HG02798 (cell line): Measurements from ENCODE around the gene THRB.
A peak's percentile ranks its signal among the peaks of the same experiment; 100 is the strongest.
"Not testable (repeated sequence)": the region's sequence is repeated elsewhere in the genome, so short reads cannot be mapped to it uniquely, and the experiment has no call there.

Experiments used
- ATAC-seq: cut with Tn5 transposase; IDR thresholded peaks from one replicate; pipeline ENCODE4 v1.9.1; 2021; ENCODE audit warnings: mild to moderate bottlenecking; ENCODE audit not compliant: unreplicated experiment, poor library complexity

Gene THRB

GRCh38 chr3:24137958-24138875 is 356.4 kb downstream of the THRB start:
- ATAC-seq: no peak

- ATAC-seq: no peak
Observed at GRCh38 chr3:24137334-24137733, 357.3 kb downstream of the THRB start.

- no peak for ATAC-seq
Observed at GRCh38 chr3:24136624-24137310, 357.9 kb downstream of the THRB start.

GRCh38 chr3:24135280-24135679 is 359.4 kb downstream of the THRB start:
- ATAC-seq: no peak

GRCh38 chr3:24133942-24134341 is 360.7 kb downstream of the THRB start:
- ATAC-seq: no peak

DNA sequence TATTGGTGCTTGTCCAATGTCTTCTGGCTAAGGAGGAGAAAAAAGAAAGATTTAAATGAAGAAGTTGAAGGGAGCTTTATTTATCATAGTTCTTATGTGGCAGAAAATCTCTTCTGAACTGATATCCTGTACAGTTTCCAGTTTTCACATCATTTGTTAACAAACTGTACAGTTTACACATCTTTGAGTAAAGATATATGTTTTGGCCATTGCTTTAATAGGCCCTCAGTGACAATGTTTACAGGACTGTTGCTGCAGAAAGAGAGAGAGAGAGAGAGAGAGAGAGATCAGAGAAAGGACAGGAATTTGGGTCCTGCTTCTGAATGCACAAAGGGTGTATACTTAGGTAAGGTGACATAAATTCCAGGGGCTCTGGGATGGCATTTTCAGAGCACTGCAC is 361.2 kb downstream of the THRB start:
- no peak for ATAC-seq

DNA sequence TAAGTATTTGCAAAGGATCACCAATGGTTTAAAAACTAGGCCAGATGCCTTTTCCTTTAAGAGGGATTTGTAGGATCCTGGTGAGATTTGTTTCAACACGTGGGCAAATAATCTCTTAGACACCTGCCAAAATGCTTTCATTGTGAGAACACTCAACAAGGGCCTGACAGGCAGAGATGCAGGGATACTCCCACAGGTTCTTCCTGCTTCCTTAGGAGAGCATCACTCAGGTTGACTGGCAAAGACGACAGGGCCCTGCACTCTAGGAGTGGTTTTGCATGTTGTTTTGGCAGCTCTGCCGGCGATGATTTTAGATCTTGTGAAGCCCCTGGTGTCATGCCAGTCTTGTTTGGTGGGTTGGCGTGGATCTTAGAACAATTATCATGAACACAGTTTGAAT is 365.1 kb downstream of the THRB start:
- ATAC-seq: no peak

DNA sequence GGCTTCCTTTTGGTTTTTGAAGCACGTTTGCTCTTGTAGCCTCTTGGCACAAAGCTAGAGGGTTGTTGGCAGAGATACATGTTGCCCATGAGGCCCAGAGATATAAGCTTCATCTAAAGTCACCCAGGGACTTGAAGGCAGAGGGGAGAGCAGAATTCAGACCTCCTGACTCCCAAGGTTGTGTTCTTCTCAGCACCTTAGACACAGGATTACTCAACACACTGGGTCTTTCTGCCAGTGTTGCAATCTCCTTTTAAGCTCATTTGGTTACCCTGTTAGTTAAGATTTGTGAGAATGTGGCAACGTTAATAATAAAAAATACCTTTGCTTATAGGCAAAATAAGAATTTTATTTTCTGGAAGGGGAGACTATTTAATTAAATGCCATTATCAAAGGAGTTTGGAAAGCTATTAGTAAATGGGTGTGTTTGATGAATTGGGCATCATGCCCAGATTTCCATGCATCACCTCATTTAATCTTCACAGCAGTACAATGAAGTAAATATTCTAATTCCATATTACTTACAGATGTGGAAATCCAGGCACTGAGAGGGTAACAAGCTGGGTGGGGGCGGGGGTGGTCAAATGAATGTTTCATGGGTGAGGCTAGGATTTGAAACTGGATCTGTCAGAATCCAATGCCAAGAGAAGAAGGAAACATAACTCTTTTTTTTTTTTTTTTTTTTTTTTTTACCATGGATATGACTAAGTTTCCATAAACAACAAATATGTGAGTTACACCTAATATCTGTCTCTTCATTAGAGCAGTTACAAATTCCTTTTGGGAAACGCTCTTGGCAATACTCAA is 366.2 kb downstream of the THRB start:
- ATAC-seq: no peak

- ATAC-seq: no peak
Observed at GRCh38 chr3:24123596-24123995, 371.1 kb downstream of the THRB start.

GRCh38 chr3:24120434-24120833 is 374.2 kb downstream of the THRB start:
- ATAC-seq: no peak

DNA sequence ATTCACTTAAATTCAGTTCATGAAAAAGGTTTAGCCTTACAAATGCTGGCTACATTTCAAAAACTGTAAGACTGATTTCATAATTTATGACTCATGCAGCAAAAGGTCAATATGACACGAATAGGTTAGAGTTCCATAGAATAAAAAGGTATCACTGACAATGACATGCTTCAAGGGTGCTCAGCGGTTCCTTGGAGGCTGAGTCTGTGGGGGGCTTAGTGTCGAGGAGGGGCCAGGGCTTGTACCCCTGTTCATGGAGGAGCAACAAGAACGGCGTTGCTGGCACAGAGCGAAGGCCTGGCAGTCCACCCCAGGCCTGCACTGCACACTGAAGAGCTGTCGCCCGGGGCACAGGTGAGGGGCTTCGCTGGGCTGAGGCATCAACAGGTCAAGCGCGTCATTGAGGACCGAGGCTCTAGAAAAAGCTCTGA is 375.3 kb downstream of the THRB start:
- ATAC-seq: no peak

DNA sequence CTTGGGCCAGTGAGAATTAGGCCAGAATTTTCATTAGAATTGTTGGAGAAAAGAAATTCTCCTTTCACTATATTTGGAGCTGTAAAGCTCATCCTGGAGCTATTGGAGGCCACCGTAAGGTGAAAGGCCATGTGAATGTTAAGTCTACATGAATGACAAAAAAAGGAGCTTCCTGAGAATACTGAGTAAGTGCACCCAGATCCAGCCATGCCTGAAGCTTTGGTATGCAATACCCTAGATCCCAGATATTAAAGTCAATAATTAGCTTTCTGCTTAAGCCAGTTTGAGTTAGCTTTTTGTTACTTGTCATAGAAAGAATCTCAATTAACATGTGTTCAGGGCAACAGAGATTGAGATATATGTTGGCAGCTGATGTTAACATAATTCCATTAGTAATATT is 377.1 kb downstream of the THRB start:
- no peak for ATAC-seq

DNA sequence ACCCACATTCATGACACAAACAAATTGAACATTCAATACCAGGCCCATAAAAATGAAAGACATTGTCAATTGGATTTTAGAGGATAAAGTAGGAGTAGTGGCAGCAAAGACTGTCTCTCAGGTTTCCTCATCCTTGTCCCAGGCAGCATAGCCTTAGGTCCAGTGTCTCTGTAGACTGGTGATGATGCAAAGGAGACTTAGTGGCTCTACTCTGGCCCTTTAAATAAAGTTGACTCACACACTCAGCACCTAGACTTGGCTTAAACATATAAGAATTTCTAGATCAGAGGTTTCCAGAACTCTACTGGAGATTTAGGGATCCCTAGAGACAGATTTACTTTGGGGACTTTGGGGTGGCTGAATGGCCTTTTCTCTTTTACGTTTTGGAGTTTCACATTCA is 382.9 kb downstream of the THRB start:
- no peak for ATAC-seq

- ATAC-seq: no peak
Observed at GRCh38 chr3:24110051-24110450, 384.6 kb downstream of the THRB start.

DNA sequence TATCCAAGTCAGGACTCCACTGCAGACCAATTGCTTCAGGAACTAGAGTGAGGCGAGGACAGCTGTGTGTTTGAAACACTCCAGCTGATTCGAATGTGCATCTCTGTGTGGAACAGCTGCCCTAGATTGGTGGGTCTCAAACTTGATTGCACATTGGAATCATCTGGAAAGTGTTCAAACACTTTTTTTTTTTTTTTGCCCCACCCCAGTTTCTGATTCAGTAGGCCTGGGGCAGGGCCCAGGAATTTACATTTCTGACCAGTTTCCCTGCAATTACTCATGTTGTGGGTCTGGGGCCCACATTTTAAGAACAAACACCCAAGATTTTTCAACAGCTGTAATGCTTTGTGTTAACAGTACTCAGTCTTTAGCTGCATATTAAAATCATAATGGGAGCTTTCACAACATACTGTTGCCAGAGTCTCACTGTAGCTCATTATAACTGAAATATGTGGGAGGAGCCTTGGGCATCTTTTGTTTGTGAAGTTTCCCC is 392.9 kb downstream of the THRB start:
- ATAC-seq: no peak

DNA sequence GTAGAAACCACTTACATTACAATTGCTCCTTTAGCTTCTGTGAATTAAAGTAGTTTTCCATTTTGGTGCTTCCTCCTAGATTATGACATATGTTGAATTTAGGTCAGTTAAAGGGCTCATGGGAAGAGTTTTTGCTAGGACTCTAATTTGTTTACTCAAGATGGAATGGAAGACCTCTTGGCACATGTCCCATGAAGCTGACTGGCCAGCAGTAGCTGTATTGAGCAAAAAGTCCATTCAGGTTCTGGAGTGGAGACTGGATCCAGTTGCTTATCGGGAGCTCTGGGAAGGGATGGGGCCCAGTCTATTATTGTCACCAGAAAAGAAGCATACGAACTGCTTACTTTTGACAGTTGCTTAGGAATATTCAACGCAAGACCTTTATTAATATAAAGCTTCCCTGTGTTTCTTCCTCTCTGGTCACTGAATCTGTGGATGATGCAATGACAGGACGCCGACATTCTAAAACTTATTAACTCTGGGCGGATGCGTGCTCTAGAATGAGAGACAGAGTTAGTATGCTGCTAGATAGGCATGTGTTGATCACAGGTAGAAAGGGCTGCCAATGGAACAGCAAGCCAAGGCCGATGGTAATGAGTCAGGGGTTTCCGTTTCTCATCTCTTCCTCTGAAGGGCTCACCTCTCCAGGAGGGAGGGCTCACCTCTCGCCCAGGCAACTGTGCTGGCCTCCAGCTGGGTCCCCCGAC is 393.8 kb downstream of the THRB start:
- no peak for ATAC-seq

DNA sequence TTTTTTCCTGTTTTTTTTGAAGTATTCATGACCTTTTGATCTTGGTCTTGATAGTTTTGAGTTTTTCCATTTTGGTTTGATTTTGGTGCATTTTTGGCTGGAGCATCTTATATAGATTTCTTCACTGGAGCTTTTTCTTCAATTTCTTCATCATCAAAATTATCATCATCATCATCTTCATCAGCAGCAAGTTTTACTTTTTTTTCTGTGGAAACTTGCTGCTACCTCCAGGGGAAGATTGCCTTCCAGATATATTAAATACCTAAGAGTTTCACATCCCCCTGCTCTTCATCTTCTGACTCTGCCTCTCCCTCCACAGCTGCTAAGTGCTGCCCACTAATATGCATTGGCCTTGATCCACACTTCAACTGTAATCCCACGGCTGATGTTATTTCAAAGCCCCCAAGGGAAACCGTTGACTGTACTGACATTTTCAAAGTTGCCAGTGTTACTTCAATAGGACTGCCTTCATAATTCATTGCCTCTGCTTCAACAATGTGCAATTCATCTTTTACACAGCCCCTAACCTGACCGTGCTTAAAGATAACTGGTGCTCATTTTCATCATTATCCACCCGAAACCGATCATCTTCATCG is 397.9 kb downstream of the THRB start:
- ATAC-seq: no peak

- no peak for ATAC-seq
Observed at GRCh38 chr3:24096271-24096670, 398.4 kb downstream of the THRB start.

- ATAC-seq: not testable (repeated sequence)
Observed at GRCh38 chr3:24094818-24095217, 399.8 kb downstream of the THRB start.

DNA sequence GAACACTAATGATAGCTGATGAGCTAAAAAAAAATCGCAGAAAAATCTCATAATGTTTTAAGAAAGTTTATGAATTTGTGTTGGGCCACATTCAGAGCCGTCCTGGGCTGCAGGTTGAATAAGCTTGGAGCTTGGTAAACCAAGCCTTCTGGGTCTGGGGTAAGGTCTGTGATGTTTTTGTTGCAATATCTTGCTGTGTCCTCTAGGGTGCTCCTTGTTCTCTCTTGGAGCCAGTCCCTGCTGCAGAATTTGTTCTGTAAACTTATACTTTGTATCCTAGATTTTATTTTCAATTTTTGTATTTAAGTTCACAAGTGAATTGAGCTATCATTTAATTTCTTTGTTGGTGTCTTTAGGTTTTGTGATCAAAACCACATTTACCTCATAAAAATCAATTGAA is 405.9 kb downstream of the THRB start:
- ATAC-seq: peak; percentile 53
